ENCODE measurements around the gene RUFY1. TPM values are rescaled to one million over a fixed set of nuclear protein-coding genes. Genes with fewer than 3 reads are reported as not detected.
A peak's percentile ranks its signal among the peaks of the same experiment; 100 is the strongest.
"Not testable (repeated sequence)": the region's sequence is repeated elsewhere in the genome, so short reads cannot be mapped to it uniquely, and the experiment has no call there.

RUFY1 gene, protein sequence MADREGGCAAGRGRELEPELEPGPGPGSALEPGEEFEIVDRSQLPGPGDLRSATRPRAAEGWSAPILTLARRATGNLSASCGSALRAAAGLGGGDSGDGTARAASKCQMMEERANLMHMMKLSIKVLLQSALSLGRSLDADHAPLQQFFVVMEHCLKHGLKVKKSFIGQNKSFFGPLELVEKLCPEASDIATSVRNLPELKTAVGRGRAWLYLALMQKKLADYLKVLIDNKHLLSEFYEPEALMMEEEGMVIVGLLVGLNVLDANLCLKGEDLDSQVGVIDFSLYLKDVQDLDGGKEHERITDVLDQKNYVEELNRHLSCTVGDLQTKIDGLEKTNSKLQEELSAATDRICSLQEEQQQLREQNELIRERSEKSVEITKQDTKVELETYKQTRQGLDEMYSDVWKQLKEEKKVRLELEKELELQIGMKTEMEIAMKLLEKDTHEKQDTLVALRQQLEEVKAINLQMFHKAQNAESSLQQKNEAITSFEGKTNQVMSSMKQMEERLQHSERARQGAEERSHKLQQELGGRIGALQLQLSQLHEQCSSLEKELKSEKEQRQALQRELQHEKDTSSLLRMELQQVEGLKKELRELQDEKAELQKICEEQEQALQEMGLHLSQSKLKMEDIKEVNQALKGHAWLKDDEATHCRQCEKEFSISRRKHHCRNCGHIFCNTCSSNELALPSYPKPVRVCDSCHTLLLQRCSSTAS
- 10 to 100 TPM; 20.0 to 37.4 (median 25.9) TPM for polyA plus RNA-seq

GRCh38 chr5:179550511-179551342 is at the start of gene RUFY1:
RUFY1 (plus strand) TSS chr5:179550554; CDS start chr5:179550570, 16 bp downstream.
- DNase-seq, result peak; percentile 85 to 89 (median 88)
- H3K27me3 Mint-ChIP-seq (ENCODE audit: low read depth in 3 of 3), result peaks cover 8 to 10% (median 10%) of the 10 kb centered on the region in 3 donors
- H3K4me3 Mint-ChIP-seq, result peak within 1 kb of the TSS; percentile 94 to 96 (median 95)
- H3K9me3 Mint-ChIP-seq, result no peaks in the 10 kb centered on the region
- H3K27ac Mint-ChIP-seq, result peak within 1 kb of the TSS; percentile 89 to 97 (median 95)
- H3K4me1 Mint-ChIP-seq, result peaks cover 29 to 31% of the 10 kb centered on the region in 2 donors
- H3K36me3 Mint-ChIP-seq, result no peaks in the 10 kb centered on the region

- not testable (repeated sequence) for H3K27ac Mint-ChIP-seq; H3K27me3 Mint-ChIP-seq (ENCODE audit: low read depth in 3 of 3); H3K9me3 Mint-ChIP-seq; H3K4me1 Mint-ChIP-seq; DNase-seq; H3K36me3 Mint-ChIP-seq; H3K4me3 Mint-ChIP-seq
These were observed 48.4 kb upstream of the RUFY1 start for GRCh38 chr5:179501997-179502396.

DNA sequence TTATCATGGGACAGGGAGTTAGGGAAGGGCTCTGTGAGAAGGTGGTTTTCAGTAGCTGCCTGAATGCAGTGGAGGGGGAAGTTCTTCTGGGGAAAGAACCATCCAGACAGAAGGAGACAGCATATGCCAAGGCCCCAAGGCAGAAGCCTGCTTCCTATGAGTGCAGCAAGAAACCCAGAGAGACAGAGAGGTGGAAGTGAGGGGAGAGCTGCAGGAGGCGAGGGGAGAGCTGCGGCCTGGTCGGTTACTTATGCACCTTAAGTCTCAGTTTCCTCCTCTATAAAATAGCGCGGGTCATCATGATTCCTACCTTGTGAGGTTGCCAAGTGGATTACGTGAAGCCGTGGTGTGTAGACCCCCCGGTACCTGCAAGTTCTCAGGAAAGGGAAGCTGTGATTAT is 47.9 kb upstream of the RUFY1 start:
- not testable (repeated sequence) for DNase-seq; H3K4me3 Mint-ChIP-seq; H3K36me3 Mint-ChIP-seq; H3K9me3 Mint-ChIP-seq; H3K27ac Mint-ChIP-seq; H3K4me1 Mint-ChIP-seq; H3K27me3 Mint-ChIP-seq (ENCODE audit: low read depth in 3 of 3)

DNA sequence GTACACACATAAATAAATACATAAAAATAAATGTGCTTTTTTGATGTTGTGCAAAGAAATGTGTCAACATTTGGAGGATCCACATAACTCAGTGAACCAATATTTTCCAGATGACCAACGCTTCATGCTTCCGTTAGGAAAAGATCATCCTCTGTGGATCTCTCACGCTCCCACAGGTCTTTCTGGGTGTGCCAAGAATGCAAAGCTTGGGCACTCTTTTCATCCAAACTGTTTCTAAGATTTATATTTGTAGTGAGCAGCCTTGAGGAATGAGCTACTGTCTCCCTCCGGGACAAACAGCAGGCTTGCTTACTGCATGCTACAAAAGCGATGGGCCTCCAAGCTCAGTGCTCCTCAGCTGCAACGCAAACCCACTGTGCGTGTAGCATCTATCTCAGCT is 46.2 kb upstream of the RUFY1 start:
- no peak for DNase-seq
- Mint-ChIP-seq H3K4me1 (no peaks in the 10 kb centered on the region), H3K36me3 (no peaks in the 10 kb centered on the region), H3K27ac (no peak overlapping the region), H3K27me3 (ENCODE audit: low read depth in 3 of 3) (no peaks in the 10 kb centered on the region), H3K9me3 (no peaks in the 10 kb centered on the region), H3K4me3 (no peak overlapping the region)

DNA sequence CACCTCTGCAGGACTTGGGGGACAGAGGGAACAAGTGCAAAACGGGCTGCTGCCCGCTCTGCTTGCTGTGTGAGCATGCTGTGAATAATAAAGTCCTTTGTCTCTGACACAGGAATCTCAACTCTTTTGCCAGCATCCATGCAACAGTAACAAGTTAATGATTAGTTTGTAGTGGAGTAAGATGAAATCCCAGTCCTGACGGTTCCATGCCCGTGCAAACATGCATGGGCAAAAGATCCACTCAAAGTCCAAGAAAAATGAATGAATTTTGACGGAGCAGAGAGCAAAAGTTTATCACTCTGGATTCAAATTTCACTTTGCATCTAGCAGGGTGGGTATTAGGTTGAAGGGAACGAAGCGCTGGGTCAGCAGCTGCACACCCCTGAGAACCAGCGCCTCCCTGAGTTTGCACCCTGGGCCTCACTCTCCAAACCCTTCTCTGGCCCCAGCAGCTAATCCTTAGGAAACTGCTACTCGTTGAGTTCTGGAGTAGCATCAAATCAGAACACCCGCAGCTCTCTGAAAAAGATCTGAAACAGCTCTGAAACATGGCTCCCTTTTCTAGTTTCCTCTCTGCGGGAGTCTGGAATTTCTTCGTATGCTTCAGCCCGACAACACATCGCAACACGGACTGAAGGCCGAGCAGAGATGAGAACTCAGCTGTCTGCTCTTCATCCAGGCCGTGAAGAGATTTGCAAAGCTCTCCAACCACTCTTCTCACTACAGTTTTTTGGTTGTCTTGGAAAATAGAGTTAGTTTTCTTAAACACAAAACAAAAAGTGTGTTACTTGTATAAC is 45.6 kb upstream of the RUFY1 start:
- Mint-ChIP-seq H3K36me3 (no peaks in the 10 kb centered on the region), H3K9me3 (no peaks in the 10 kb centered on the region), H3K27me3 (ENCODE audit: low read depth in 3 of 3) (no peaks in the 10 kb centered on the region), H3K27ac (no peak overlapping the region), H3K4me1 (no peaks in the 10 kb centered on the region), H3K4me3 (no peak overlapping the region)
- no peak for DNase-seq

- Mint-ChIP-seq H3K27me3 (ENCODE audit: low read depth in 3 of 3) (no peaks in the 10 kb centered on the region), H3K36me3 (no peaks in the 10 kb centered on the region), H3K4me3 (no peak overlapping the region), H3K4me1 (no peaks in the 10 kb centered on the region), H3K27ac (no peak overlapping the region), H3K9me3 (no peaks in the 10 kb centered on the region)
- DNase-seq, result no peak
These were observed 44.6 kb upstream of the RUFY1 start for GRCh38 chr5:179505636-179506261.

DNA sequence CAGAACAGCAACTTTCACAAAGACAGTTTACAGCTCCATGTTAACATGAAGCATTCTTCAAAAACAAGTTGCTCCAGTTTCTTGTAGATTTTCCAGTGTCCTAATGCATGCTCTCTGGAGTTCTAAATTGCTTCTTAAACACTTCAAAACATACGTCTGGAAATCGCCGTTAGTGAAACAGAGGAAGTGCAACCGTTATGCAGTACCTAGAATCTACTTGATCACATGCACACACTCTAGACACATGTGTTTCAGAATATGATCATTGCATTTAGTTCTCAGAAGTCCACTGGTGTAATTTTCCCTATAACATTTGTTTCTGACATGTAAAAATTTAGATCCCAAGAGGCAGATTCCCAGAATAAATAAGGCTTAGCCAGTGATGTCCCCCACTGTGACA is 41.1 kb upstream of the RUFY1 start:
- Mint-ChIP-seq H3K9me3 (no peaks in the 10 kb centered on the region), H3K36me3 (no peaks in the 10 kb centered on the region), H3K4me1 (no peaks in the 10 kb centered on the region), H3K4me3 (no peak overlapping the region), H3K27me3 (ENCODE audit: low read depth in 3 of 3) (no peaks in the 10 kb centered on the region), H3K27ac (no peak overlapping the region)
- DNase-seq, result no peak

DNA sequence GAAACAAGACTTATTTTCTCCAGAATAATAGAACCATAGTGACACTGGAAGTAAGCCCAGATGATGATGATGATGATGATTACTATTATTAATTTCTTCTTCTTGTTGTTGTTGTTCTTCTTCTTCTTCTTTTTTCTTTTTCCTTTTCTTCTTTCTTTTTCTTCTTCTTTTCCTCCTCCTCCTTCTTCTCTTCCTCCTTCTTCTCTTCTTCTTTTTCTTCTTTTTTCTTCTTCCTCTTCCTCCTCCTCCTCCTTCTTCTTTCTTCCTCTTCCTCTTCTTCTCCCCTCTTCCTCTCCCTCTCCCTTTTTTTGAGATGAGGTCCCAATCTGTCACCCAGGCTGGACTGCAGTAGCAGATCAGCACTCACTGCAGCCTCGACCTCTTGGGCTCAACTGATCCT is 40.5 kb upstream of the RUFY1 start:
- DNase-seq, result no peak
- H3K4me1 Mint-ChIP-seq, result no peaks in the 10 kb centered on the region
- H3K27ac Mint-ChIP-seq, result no peak overlapping the region
- H3K36me3 Mint-ChIP-seq, result no peaks in the 10 kb centered on the region
- H3K27me3 Mint-ChIP-seq (ENCODE audit: low read depth in 3 of 3), result no peaks in the 10 kb centered on the region
- H3K9me3 Mint-ChIP-seq, result no peaks in the 10 kb centered on the region
- H3K4me3 Mint-ChIP-seq, result no peak overlapping the region

GRCh38 chr5:179512452-179513000 is 37.8 kb upstream of the RUFY1 start:
- no peak for DNase-seq
- Mint-ChIP-seq H3K4me3 (no peak overlapping the region), H3K27ac (no peak overlapping the region), H3K27me3 (ENCODE audit: low read depth in 3 of 3) (no peaks in the 10 kb centered on the region), H3K4me1 (no peaks in the 10 kb centered on the region), H3K9me3 (no peaks in the 10 kb centered on the region), H3K36me3 (no peaks in the 10 kb centered on the region)

- H3K36me3 Mint-ChIP-seq; H3K4me3 Mint-ChIP-seq; DNase-seq; H3K27ac Mint-ChIP-seq; H3K27me3 Mint-ChIP-seq (ENCODE audit: low read depth in 3 of 3); H3K4me1 Mint-ChIP-seq; H3K9me3 Mint-ChIP-seq: not testable (repeated sequence)
These were observed 34.9 kb upstream of the RUFY1 start for GRCh38 chr5:179515501-179515900.

GRCh38 chr5:179516221-179516620 is 34.1 kb upstream of the RUFY1 start:
- Mint-ChIP-seq H3K4me3 (no peak overlapping the region), H3K27me3 (ENCODE audit: low read depth in 3 of 3) (peaks cover 0 to 3% (median 0%) of the 10 kb centered on the region in 3 donors), H3K36me3 (no peaks in the 10 kb centered on the region), H3K9me3 (peaks cover 0 to 2% (median 0%) of the 10 kb centered on the region in 6 donors), H3K4me1 (no peaks in the 10 kb centered on the region), H3K27ac (no peak overlapping the region)
- DNase-seq, result no peak

GRCh38 chr5:179517746-179518145 is 32.6 kb upstream of the RUFY1 start:
- H3K36me3 Mint-ChIP-seq, H3K9me3 Mint-ChIP-seq: not testable (repeated sequence)

GRCh38 chr5:179518369-179518768 is 32.0 kb upstream of the RUFY1 start:
- H3K4me3 Mint-ChIP-seq; H3K36me3 Mint-ChIP-seq; H3K27ac Mint-ChIP-seq; H3K27me3 Mint-ChIP-seq (ENCODE audit: low read depth in 3 of 3); DNase-seq; H3K4me1 Mint-ChIP-seq; H3K9me3 Mint-ChIP-seq: not testable (repeated sequence)

More at GRCh38 chr5:179517746-179518145, 32.6 kb upstream of the RUFY1 start:
- not testable (repeated sequence) for H3K4me1 Mint-ChIP-seq; DNase-seq; H3K4me3 Mint-ChIP-seq; H3K27ac Mint-ChIP-seq; H3K27me3 Mint-ChIP-seq (ENCODE audit: low read depth in 3 of 3)

All from immature natural killer cell (primary cell).